ENCODE measurements around the gene BOLA2B.

BOLA2B gene

DNA sequence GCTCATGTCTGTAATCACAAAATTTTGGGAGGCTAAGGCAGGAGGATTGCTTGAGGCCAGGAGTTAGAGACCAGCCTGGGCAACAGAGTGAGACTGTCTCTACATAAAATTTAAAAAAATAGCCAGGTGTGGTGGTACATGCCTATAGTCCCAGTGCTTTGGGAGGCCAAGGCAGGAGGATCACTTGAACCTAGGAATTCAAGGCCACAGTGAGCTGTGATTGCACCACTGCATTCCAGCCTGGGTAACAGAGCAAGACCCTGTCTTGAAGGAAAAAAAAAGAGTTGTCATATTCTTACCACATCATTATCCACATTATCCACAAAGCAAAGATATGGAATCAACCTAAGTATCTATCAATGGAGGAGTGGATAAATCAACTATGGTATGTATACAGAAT is 49.4 kb downstream of the BOLA2B start:
- no peaks in the 10 kb centered on the region for H3K36me3 ChIP-seq (ENCODE audit: control insufficient read depth, insufficient read depth, low read length)
- no peaks in the 10 kb centered on the region for H3K4me1 ChIP-seq (ENCODE audit: control insufficient read depth, insufficient read depth, low read length)

DNA sequence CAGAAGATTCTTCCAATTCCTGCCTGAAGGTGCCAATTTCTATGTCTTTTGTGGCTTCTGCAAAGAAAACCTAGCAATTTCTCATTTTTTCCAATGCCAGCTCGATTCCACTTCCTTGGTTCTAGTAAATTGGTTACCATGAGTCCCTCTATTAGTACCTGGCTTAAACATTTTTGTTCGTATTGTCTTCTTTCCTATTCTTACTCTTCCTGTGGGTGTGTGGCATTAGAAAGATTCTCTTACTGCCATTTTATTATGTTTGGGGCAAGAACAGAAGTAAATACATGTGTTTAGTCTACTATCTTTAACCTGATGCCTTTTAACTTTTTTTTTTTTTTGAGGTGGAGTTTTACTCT is 50.1 kb downstream of the BOLA2B start:
- H3K27ac ChIP-seq (ENCODE audit: insufficient read depth, low read depth, low read length, poor library complexity, severe bottlenecking), result no peak overlapping the region
- H3K27me3 ChIP-seq (ENCODE audit: control insufficient read depth, insufficient read depth, low read length, poor library complexity, severe bottlenecking), result no peaks in the 10 kb centered on the region
- no peaks in the 10 kb centered on the region for H3K9me3 ChIP-seq (ENCODE audit: control insufficient read depth, low read length)
- 90 to 91% methylated on average over 2 of the region's 2 CpGs for WGBS, 2 experiments
- H3K4me3 ChIP-seq (ENCODE audit: insufficient read depth, low read depth, low read length), result no peak overlapping the region
- H3K4me1 ChIP-seq (ENCODE audit: control insufficient read depth, insufficient read depth, low read length), result no peaks in the 10 kb centered on the region
- H3K36me3 ChIP-seq (ENCODE audit: control insufficient read depth, insufficient read depth, low read length), result no peaks in the 10 kb centered on the region

More for the DNA sequence above, 49.4 kb downstream of the BOLA2B start:
- Histone ChIP-seq H3K9me3 (ENCODE audit: control insufficient read depth, low read length) (no peaks in the 10 kb centered on the region), H3K27ac (ENCODE audit: insufficient read depth, low read depth, low read length, poor library complexity, severe bottlenecking) (no peak overlapping the region), H3K27me3 (ENCODE audit: control insufficient read depth, insufficient read depth, low read length, poor library complexity, severe bottlenecking) (no peaks in the 10 kb centered on the region), H3K4me3 (ENCODE audit: insufficient read depth, low read depth, low read length) (no peak overlapping the region)
